Measurements from ENCODE around the gene FAAP20.

DNA sequence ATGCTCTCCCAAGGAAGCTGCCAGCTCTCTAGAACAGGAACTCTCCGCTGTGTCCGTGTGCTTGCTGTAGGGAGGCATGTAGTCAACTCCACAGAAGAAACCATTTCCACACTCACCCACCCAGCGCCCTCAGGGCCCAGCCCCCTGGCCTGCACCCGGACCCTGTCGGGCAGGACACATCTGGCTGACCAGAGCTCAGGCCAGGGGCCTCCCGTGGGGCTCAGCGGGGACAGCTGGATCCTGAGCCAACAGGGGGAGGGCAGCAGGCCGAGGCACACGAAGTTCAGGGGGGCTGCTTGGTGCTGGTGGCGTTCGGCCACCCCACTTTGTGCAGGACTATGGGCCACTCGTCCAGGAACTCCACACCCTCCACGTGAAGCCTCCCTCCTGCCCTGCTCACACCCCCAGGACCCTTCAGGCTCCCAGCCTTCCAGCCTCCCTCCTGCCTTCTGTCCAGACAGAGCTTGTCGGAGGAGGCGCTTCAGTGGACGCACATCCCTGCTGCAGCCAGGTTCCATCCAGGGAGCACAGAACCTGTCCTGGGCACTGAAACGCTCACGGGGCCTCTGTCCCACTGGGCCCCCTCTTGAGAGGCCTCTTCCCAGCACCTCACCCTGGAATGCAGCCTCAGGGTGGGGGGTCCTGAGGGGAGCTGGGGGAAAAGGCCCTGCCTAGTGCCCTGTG lies 15.0 kb upstream of the FAAP20 start:
- TF ChIP-seq PAX5 (IDR thresholded peaks at IDR 0.05; ENCODE audit: insufficient read depth, low read length, severe bottlenecking) (no peak), SPI1 (IDR thresholded peaks at IDR 0.05; ENCODE audit: low read depth, low read length) (no peak), POLR2AphosphoS5 (IDR thresholded peaks at IDR 0.05; ENCODE audit: low read depth, low read length) (no peak), TAF1 (IDR thresholded peaks at IDR 0.05; ENCODE audit: low read depth, low read length) (no peak), POU2F2 (IDR thresholded peaks at IDR 0.05; ENCODE audit: low read depth, low read length) (no peak), POLR2A (IDR thresholded peaks at IDR 0.05; ENCODE audit: low read depth, low read length) (no peak)

Data from GM12891 (cell line).